Common myeloid progenitor, CD34-positive (primary cell): ENCODE measurements around the gene RUNX2.

Experiments used
- CTCF ChIA-PET: fragments of 350-600 bp; sonication (Branson Sonifier 250); formaldehyde crosslinking; loops from one replicate; lab custom pipeline; 2021; ENCODE audit warnings: antibody characterized with exemption; lab: Charles Lee
- POLR2A ChIA-PET: fragments of 350-600 bp; sonication (Branson Sonifier 250); formaldehyde crosslinking; loops from one replicate; lab custom pipeline; 2021; ENCODE audit warnings: antibody characterized with exemption; lab: Charles Lee
- DNase-seq, 3 donors: peaks; one replicate each; pipeline versions ENCODE4 v3.0.0 to v3.0.0-alpha.2; 2013
- H3K27ac ChIP-seq, 2 experiments: 1 replicate in 1 of 2; 2 replicates in 1 of 2; pipeline ENCODE4 v1.7.0; 2013; ENCODE audit warnings: inconsistent platforms in 2 of 2, low read length in 2 of 2, mild to moderate bottlenecking in 2 of 2, low read depth in 1 of 2, moderate library complexity in 1 of 2; ENCODE audit not compliant: severe bottlenecking in 2 of 2, insufficient read depth in 1 of 2, poor library complexity in 1 of 2
- H3K27me3 ChIP-seq, 5 experiments: replicated peaks in 2 of 5; 1 replicate in 3 of 5; 2 replicates in 2 of 5; pipeline versions ENCODE4 v1.6.1 to v1.7.0; 2013; ENCODE audit warnings: low read length in 4 of 5, mild to moderate bottlenecking in 2 of 5, moderate library complexity in 2 of 5, inconsistent platforms in 1 of 5; ENCODE audit not compliant: insufficient read depth in 5 of 5, control insufficient read depth in 4 of 5
- H3K36me3 ChIP-seq, 4 experiments: 1 replicate in 2 of 4; 2 replicates in 2 of 4; pipeline versions ENCODE4 v1.6.1 to v1.7.0; 2013; ENCODE audit warnings: low read length in 3 of 4, control low read depth in 1 of 4, mild to moderate bottlenecking in 1 of 4; ENCODE audit not compliant: control insufficient read depth in 4 of 4, insufficient read depth in 4 of 4
- H3K4me1 ChIP-seq, 4 experiments: 1 replicate in 3 of 4; 2 replicates in 1 of 4; pipeline versions ENCODE4 v1.6.1 to v1.7.1; 2013; ENCODE audit warnings: low read length in 3 of 4, mild to moderate bottlenecking in 3 of 4, control low read depth in 1 of 4, inconsistent platforms in 1 of 4, moderate library complexity in 1 of 4; ENCODE audit not compliant: control insufficient read depth in 4 of 4, insufficient read depth in 4 of 4; ENCODE audit errors: control extremely low read depth in 1 of 4
- H3K4me3 ChIP-seq, 7 experiments: 1 replicate in 4 of 7; 2 replicates in 3 of 7; pipeline versions ENCODE4 v1.5.1 to v1.7.0; 2013; ENCODE audit warnings: mild to moderate bottlenecking in 7 of 7, low read length in 6 of 7, moderate library complexity in 6 of 7, inconsistent platforms in 2 of 7, low read depth in 2 of 7, control low read depth in 1 of 7; ENCODE audit not compliant: insufficient read depth in 4 of 7, control insufficient read depth in 1 of 7; ENCODE audit errors: extremely low read depth in 1 of 7
- H3K9me3 ChIP-seq, 5 experiments: 1 replicate in 4 of 5; 2 replicates in 1 of 5; pipeline versions ENCODE4 v1.6.1 to v1.7.1; 2013; ENCODE audit warnings: low read length in 4 of 5, mild to moderate bottlenecking in 2 of 5, inconsistent platforms in 1 of 5, low read depth in 1 of 5, moderate library complexity in 1 of 5; ENCODE audit not compliant: control insufficient read depth in 4 of 5, insufficient read depth in 2 of 5; ENCODE audit errors: control extremely low read depth in 1 of 5
- WGBS: methylation state at CpG from one replicate; pipeline ENCODE4 v1.1.5; 2013; ENCODE audit not compliant: insufficient coverage; 5-methylcytosine and 5-hydroxymethylcytosine counted together

RUNX2 gene

DNA sequence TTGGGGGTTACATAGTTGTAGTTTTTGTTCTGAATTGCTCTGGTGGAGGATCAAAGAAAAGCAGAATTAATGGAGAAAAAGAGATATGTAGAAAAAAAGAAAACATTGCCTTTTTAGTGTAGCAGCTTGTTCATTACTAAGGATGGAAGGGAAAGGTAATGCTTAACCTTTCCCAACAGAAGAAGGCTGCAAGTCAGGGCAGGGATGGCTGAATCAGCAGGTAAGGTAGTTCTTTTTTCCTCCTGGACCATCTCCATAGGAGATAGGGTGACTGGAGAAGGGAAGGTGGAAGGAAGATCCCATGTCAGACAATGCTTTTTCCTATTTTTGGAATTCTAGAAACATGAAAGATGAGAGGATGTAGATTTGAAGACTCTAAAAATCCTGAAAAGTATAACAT, 129.0 kb downstream of the RUNX2 start:
- Histone ChIP-seq H3K4me1 (peaks cover 7 to 32% (median 24%) of the 10 kb centered on the region in 4 experiments), H3K9me3 (no peaks in the 10 kb centered on the region), H3K27me3 (no peaks in the 10 kb centered on the region), H3K36me3 (peaks cover 12 to 52% (median 20%) of the 10 kb centered on the region in 4 experiments), H3K4me3 (no peak overlapping the region), H3K27ac (no peak overlapping the region)
- CTCF ChIA-PET: interaction anchor here (0.8 to 2.5 kb wide), 2 partner anchors 11 to 13 kb away, joined by 3 to 7 read pairs; no protein-coding TSS in a partner anchor
- no peak for DNase-seq
- POLR2A ChIA-PET: no interaction called here

GRCh38 chr6:45458672-45459071, 130.5 kb downstream of the RUNX2 start:
- DNase-seq: no peak
- Histone ChIP-seq H3K4me3 (no peak overlapping the region), H3K36me3 (peaks cover 16 to 48% (median 23%) of the 10 kb centered on the region in 4 experiments), H3K9me3 (no peaks in the 10 kb centered on the region), H3K4me1 (peaks cover 4 to 18% (median 13%) of the 10 kb centered on the region in 4 experiments), H3K27ac (no peak overlapping the region), H3K27me3 (no peaks in the 10 kb centered on the region)
- ChIA-PET POLR2A (no interaction called here), CTCF (interaction anchor here (0.5 to 2.5 kb wide), 3 partner anchors 9 to 63 kb away, joined by 3 to 7 read pairs (median 3); no protein-coding TSS in a partner anchor)
- 100% methylated on average over 1 of the region's 2 CpGs for WGBS

- CTCF ChIA-PET: interaction anchor here (1.9 kb wide), 1 partner anchor 10 kb away, joined by 6 read pairs; no protein-coding TSS in a partner anchor
- Histone ChIP-seq H3K27ac (no peak overlapping the region), H3K36me3 (peaks cover 16 to 48% (median 25%) of the 10 kb centered on the region in 4 experiments), H3K4me1 (peaks cover 0 to 8% (median 3%) of the 10 kb centered on the region in 4 experiments), H3K4me3 (no peak overlapping the region), H3K9me3 (no peaks in the 10 kb centered on the region), H3K27me3 (no peaks in the 10 kb centered on the region)
- no peak for DNase-seq
- POLR2A ChIA-PET: no interaction called here
- 100% methylated on average over 1 of the region's 2 CpGs for WGBS
These were observed 132.0 kb downstream of the RUNX2 start for GRCh38 chr6:45460166-45460565.

DNA sequence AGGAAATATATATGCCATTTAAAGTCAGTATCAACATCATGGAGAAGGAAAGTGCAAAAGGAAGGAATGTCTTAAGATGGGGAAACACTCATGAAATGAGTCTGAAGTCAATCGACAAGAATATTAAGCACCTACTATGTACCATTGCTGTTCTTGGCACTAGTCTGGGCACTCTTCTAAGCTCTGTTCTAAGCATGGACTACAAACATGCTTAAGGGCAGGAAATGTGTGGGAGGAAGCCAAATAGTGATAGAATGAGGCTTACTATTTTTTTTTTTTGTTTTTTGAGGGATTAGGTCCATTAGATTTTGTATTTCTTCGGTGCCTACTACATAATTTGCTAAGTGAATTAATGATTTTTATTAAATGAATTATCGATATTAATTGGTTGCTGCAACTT, 133.4 kb downstream of the RUNX2 start:
- WGBS: no CpG with 5 or more reads among the region's 3 CpGs
- POLR2A ChIA-PET: no interaction called here
- CTCF ChIA-PET: interaction anchor here (1.0 to 1.9 kb wide), 3 partner anchors 9 to 29 kb away, joined by 3 to 6 read pairs (median 3); no protein-coding TSS in a partner anchor

DNA sequence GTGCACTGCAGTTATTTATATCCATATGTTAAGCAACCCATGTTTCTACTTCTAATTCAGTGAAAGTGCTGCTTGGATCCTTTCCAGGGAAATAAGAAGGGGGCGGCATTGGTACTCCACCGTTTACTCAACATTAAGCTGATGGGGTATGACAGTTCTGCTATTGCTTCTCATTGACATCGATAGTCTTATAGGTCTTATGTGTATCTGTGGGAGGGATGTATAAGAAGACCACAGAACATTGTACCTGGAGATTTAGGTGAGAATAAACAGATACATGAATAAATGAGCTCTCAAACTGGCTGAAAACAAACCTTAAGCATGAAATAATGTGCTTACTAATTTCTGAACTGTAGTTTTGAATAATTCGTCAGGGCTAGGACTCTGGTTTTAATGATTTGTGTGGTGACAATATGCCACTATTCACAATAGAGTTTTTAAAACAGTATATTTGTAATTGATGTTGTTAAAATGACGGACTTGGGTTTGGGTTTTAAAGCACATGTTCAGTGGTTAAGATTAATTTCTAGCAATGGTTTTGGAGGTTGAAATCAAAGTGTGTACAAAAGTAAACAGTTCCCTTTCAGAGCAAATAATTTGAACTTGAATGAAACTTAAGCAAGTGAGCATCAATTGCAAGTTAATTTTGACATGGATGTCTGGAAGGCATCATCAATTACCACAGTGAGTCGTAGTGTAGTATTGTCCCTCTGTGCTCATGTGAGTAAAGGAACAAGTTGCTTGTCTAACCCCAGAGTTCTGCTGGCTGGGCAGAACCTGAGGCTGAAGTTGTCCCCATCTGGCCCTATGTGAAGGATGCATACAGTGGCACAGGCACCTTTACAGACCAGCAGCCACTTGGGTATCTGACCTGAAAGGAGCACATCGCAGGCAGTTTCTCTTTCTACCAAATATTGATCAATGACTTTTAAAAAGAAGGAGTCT, 134.3 kb downstream of the RUNX2 start:
- CTCF ChIA-PET: interaction anchor here (1.9 kb wide), 1 partner anchor 8 kb away, joined by 6 read pairs; no protein-coding TSS in a partner anchor
- H3K27me3 ChIP-seq: no peaks in the 10 kb centered on the region
- peaks cover 13 to 41% (median 22%) of the 10 kb centered on the region in 4 experiments for H3K36me3 ChIP-seq
- WGBS: 91% methylated on average over 4 of the region's 7 CpGs
- no peak overlapping the region for H3K4me3 ChIP-seq
- H3K4me1 ChIP-seq: peaks cover 0 to 5% (median 3%) of the 10 kb centered on the region in 4 experiments
- POLR2A ChIA-PET: no interaction called here
- H3K27ac ChIP-seq: no peak overlapping the region
- H3K9me3 ChIP-seq: no peaks in the 10 kb centered on the region
- no peak for DNase-seq

More for the DNA sequence above, 133.4 kb downstream of the RUNX2 start:
- H3K27me3 ChIP-seq: no peaks in the 10 kb centered on the region
- peaks cover 15 to 42% (median 22%) of the 10 kb centered on the region in 4 experiments for H3K36me3 ChIP-seq
- H3K4me3 ChIP-seq: no peak overlapping the region
- H3K4me1 ChIP-seq: peaks cover 0 to 5% (median 3%) of the 10 kb centered on the region in 4 experiments
- DNase-seq: no peak
- H3K27ac ChIP-seq: no peak overlapping the region
- H3K9me3 ChIP-seq: no peaks in the 10 kb centered on the region

DNA sequence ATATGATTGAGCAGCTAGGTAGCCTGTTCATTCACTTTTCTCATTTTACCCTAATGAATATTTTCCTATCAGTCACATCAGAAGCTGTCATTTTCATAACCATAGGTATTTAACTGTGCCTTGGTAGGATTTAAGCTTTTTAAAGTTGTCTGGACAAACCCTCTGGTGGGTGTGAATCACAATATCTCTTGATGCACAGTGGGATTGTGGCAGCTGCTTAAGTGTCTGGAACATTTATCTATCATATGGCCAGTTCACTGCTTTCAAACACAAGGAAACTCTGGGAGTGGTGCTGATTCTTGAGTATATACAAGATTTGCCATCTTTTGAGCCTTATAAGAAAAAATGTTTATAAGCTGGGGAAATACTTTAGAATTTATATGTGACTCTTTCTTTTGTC, 136.6 kb downstream of the RUNX2 start:
- Histone ChIP-seq H3K4me1 (peaks cover 0 to 5% (median 4%) of the 10 kb centered on the region in 4 experiments), H3K9me3 (no peaks in the 10 kb centered on the region), H3K36me3 (peaks cover 13 to 42% (median 22%) of the 10 kb centered on the region in 4 experiments), H3K27me3 (no peaks in the 10 kb centered on the region), H3K4me3 (no peak overlapping the region), H3K27ac (no peak overlapping the region)
- ChIA-PET POLR2A (interaction anchor here (0.6 kb wide), 1 partner anchor 23 kb away, joined by 3 read pairs; no protein-coding TSS in a partner anchor), CTCF (interaction anchor here (0.5 to 1.0 kb wide), 2 partner anchors 10 to 217 kb away, joined by 3 to 4 read pairs; no protein-coding TSS in a partner anchor)
- no peak for DNase-seq
